ENCODE data around the gene MRPL33.
"Not testable (repeated sequence)": the region's sequence is repeated elsewhere in the genome, so short reads cannot be mapped to it uniquely, and the experiment has no call there.

The MRPL33 gene

DNA sequence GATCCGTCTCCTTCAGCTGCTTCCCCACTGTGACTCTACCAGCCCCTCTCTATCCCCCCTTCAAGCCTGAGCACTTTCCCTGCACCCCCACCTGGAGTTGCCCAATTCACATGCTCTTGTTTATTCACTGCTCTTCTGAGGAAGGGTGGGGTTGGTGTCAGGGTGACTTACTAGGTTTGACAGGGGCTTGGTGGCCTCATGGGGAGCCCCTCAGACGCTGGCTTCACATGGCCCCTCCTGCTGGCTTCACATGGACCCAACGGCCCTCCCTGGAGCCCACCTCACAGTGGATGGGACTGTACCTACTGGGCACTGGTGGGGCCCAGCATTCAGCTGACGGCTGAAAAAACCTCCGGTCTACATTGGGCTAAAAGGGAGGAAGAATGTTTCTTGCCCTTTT lies 16.7 kb upstream of the MRPL33 start:
- Mint-ChIP-seq H3K27ac (no peak overlapping the region), H3K9me3 (no peaks in the 10 kb centered on the region), H3K4me3 (no peak overlapping the region), H3K4me1 (peaks cover 5% of the 10 kb centered on the region), H3K36me3 (no peaks in the 10 kb centered on the region), H3K27me3 (peaks cover 31% of the 10 kb centered on the region)
- no peak for ATAC-seq

- no peak overlapping the region for H3K4me3 Mint-ChIP-seq
- peaks cover 5% of the 10 kb centered on the region for H3K4me1 Mint-ChIP-seq
- H3K36me3 Mint-ChIP-seq, result no peaks in the 10 kb centered on the region
- H3K27me3 Mint-ChIP-seq, result peaks cover 31% of the 10 kb centered on the region
- H3K27ac Mint-ChIP-seq, result no peak overlapping the region
- no peaks in the 10 kb centered on the region for H3K9me3 Mint-ChIP-seq
- no peak for ATAC-seq
Observed at GRCh38 chr2:27756091-27756490, 15.4 kb upstream of the MRPL33 start.

GRCh38 chr2:27756544-27757498 lies 14.7 kb upstream of the MRPL33 start:
- Mint-ChIP-seq H3K36me3 (no peaks in the 10 kb centered on the region), H3K4me1 (peaks cover 5% of the 10 kb centered on the region), H3K27me3 (peaks cover 28% of the 10 kb centered on the region), H3K4me3 (no peak overlapping the region), H3K9me3 (no peaks in the 10 kb centered on the region), H3K27ac (no peak overlapping the region)
- no peak for ATAC-seq

GRCh38 chr2:27762951-27763906 lies 8.3 kb upstream of the MRPL33 start:
- H3K36me3 Mint-ChIP-seq, result no peaks in the 10 kb centered on the region
- H3K9me3 Mint-ChIP-seq, result no peaks in the 10 kb centered on the region
- H3K4me3 Mint-ChIP-seq, result no peak overlapping the region
- peaks cover 28% of the 10 kb centered on the region for H3K27me3 Mint-ChIP-seq
- no peaks in the 10 kb centered on the region for H3K4me1 Mint-ChIP-seq
- no peak for ATAC-seq
- no peak overlapping the region for H3K27ac Mint-ChIP-seq

DNA sequence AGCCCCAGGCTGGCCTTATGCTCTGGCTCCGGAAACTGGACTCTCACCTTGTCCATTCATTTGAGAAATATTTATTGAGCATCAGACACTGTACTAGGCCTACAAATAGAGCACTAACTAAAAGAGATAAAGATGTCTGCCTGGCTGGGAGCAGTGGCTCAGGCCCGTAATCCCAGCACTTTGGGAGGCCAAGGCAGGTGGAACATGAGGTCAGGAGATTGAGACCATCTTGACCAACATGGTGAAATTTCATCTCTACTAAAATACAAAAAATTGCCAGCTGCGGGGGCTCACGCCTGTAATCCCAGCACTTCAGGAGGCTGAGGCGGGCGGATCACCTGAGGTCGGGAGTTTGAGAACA lies 7.6 kb upstream of the MRPL33 start:
- H3K27me3 Mint-ChIP-seq, result peaks cover 28% of the 10 kb centered on the region
- no peaks in the 10 kb centered on the region for H3K9me3 Mint-ChIP-seq
- H3K36me3 Mint-ChIP-seq, result no peaks in the 10 kb centered on the region
- H3K4me3 Mint-ChIP-seq, result no peak overlapping the region
- ATAC-seq, result no peak
- H3K4me1 Mint-ChIP-seq, result no peaks in the 10 kb centered on the region
- no peak overlapping the region for H3K27ac Mint-ChIP-seq

DNA sequence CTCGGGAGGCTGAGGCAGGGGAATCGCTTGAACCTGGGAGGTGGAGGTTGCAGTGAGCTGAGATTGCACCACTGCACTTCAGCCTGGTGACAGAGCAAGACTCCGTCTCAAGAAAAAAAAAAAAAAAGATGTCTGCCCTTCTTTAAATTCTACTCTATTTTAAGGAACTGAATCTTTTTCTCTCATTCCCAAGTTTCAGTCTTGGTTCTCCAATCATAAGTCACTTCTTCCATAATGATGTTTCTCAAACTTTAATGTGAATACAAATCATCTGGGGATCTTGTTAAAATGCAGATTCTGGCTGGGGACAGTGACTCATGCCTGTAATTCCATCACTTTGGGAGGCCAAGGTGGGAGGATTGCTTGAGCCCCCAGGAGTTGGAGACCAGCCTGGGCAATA lies 7.0 kb upstream of the MRPL33 start:
- not testable (repeated sequence) for H3K27ac Mint-ChIP-seq, H3K9me3 Mint-ChIP-seq, H3K4me3 Mint-ChIP-seq, ATAC-seq, H3K36me3 Mint-ChIP-seq, H3K4me1 Mint-ChIP-seq
- peaks cover 28% of the 10 kb centered on the region for H3K27me3 Mint-ChIP-seq

DNA sequence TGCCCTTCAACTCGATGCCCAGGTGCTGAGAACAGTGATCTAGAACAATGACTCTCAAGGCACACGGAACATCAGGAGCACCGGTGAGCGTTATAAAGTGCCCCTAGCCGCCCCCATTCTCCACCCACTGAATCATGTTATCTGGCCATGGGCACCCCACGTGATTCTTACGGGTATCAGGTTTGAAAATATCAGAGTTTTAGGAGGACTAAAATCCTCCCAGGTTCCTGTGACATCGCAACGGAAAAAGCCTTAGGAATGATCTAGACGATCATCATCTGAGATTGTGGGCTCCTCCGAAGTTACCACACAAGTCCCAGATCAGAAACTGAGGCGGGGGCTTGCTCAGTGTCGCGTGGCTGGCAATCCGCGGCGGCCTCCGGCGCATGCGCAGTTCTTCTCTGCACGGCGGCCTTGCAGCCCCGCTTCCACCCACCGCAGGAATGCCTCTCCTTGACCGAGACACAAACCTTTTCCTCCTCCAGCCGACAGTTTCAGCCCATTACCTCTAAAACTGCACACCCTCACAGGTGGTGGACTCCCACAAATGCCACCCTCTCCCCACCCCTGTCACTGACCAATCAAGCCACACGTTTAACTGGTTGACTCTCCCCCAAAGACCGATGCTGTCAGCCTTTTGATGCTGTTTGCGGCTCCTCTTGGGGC lies 5.8 kb upstream of the MRPL33 start:
- Mint-ChIP-seq H3K27me3 (peaks cover 28% of the 10 kb centered on the region), H3K36me3 (no peaks in the 10 kb centered on the region), H3K4me1 (no peaks in the 10 kb centered on the region), H3K9me3 (no peaks in the 10 kb centered on the region), H3K27ac (no peak overlapping the region), H3K4me3 (peak overlapping the region; percentile 24)
- ATAC-seq, result no peak

GRCh38 chr2:27766287-27766661 lies 5.2 kb upstream of the MRPL33 start:
- H3K27me3 Mint-ChIP-seq, result peaks cover 28% of the 10 kb centered on the region
- H3K4me1 Mint-ChIP-seq, result peaks cover 5% of the 10 kb centered on the region
- no peak for ATAC-seq
- no peaks in the 10 kb centered on the region for H3K36me3 Mint-ChIP-seq
- H3K27ac Mint-ChIP-seq, result no peak overlapping the region
- peak overlapping the region; percentile 24 for H3K4me3 Mint-ChIP-seq
- no peaks in the 10 kb centered on the region for H3K9me3 Mint-ChIP-seq

- no peaks in the 10 kb centered on the region for H3K9me3 Mint-ChIP-seq
- peaks cover 16% of the 10 kb centered on the region for H3K36me3 Mint-ChIP-seq
- H3K4me3 Mint-ChIP-seq, result peak overlapping the region; percentile 96
- H3K27ac Mint-ChIP-seq, result peak overlapping the region; percentile 95
- ATAC-seq, result peak; percentile 24
- H3K4me1 Mint-ChIP-seq, result peaks cover 36% of the 10 kb centered on the region
- peaks cover 4% of the 10 kb centered on the region for H3K27me3 Mint-ChIP-seq
Observed at GRCh38 chr2:27771202-27771547, 344 bp upstream of the MRPL33 start.

DNA sequence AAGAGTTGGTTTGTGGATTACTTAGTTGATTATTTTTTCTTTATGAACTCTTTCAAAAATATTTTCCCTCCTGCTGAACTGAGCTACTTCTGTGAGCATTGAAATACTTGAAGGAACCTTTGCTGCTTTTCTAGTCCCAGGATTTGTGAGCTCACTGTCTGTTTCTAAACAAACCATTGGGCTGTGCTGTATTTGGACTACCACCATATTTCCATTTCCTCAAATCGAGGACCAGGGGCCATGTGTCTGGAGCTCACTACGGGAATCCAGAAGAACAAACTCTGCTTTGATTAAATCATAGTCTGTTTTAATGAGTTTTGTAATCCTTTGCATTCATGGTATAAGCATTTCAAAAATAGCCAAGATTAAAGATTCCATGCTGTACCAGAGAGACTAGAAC lies 1.3 kb downstream of the MRPL33 start:
- peak overlapping the region; percentile 50 for H3K4me3 Mint-ChIP-seq
- no peaks in the 10 kb centered on the region for H3K9me3 Mint-ChIP-seq
- no peak overlapping the region for H3K27ac Mint-ChIP-seq
- no peaks in the 10 kb centered on the region for H3K27me3 Mint-ChIP-seq
- peaks cover 22% of the 10 kb centered on the region for H3K36me3 Mint-ChIP-seq
- no peak for ATAC-seq
- peaks cover 37% of the 10 kb centered on the region for H3K4me1 Mint-ChIP-seq

DNA sequence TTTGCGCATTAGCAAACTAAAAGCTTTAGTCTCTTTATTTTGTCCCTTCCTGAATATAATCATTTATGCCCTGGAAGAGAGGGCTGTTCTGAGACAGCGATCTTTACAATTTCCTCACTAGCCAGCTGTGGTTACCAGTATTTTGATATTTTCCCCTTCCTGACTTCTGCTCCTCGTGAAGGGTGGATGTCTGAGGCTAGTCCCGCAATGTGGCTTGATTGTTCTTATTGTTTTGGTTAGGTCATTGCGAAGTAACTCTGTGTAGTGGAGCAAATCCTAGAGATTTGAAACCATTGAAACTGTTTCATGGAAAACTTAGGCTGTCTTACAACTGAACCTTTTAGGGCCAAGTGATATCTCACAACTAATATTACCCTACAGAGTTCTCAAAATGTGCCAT lies 2.4 kb downstream of the MRPL33 start:
- no peak for ATAC-seq
- Mint-ChIP-seq H3K4me3 (peak overlapping the region; percentile 26), H3K9me3 (no peaks in the 10 kb centered on the region), H3K27me3 (no peaks in the 10 kb centered on the region), H3K27ac (no peak overlapping the region), H3K36me3 (peaks cover 28% of the 10 kb centered on the region), H3K4me1 (peaks cover 43% of the 10 kb centered on the region)

GRCh38 chr2:27776097-27776496 lies 4.6 kb downstream of the MRPL33 start:
- H3K9me3 Mint-ChIP-seq, result no peaks in the 10 kb centered on the region
- peaks cover 40% of the 10 kb centered on the region for H3K4me1 Mint-ChIP-seq
- no peak overlapping the region for H3K4me3 Mint-ChIP-seq
- no peak for ATAC-seq
- no peaks in the 10 kb centered on the region for H3K27me3 Mint-ChIP-seq
- no peak overlapping the region for H3K27ac Mint-ChIP-seq
- peaks cover 43% of the 10 kb centered on the region for H3K36me3 Mint-ChIP-seq

DNA sequence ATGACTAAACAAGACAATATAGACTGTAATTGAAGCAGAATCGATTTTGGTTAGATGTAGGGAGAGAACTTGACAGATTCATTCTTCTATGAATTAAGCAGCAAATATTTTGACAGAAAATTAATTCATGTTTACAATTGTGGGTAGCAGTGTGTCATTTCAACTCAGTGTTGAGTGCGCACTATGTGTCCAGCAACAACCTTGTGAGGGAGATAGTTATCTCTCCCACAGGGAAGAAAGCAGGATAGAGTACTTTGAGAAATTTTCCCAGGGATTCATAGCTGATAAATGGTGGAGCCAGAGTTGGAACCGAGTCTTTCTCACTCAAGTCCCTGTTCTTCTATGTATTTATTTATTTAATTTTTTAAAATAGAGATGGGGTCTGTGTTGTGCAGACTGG lies 5.2 kb downstream of the MRPL33 start:
- H3K4me1 Mint-ChIP-seq, result peaks cover 38% of the 10 kb centered on the region
- no peak for ATAC-seq
- H3K36me3 Mint-ChIP-seq, result peaks cover 43% of the 10 kb centered on the region
- H3K27ac Mint-ChIP-seq, result no peak overlapping the region
- H3K4me3 Mint-ChIP-seq, result no peak overlapping the region
- H3K9me3 Mint-ChIP-seq, result no peaks in the 10 kb centered on the region
- no peaks in the 10 kb centered on the region for H3K27me3 Mint-ChIP-seq

- Mint-ChIP-seq H3K4me3 (no peak overlapping the region), H3K4me1 (peaks cover 19% of the 10 kb centered on the region), H3K27ac (no peak overlapping the region), H3K27me3 (no peaks in the 10 kb centered on the region), H3K36me3 (peaks cover 44% of the 10 kb centered on the region), H3K9me3 (no peaks in the 10 kb centered on the region)
- no peak for ATAC-seq
Observed at GRCh38 chr2:27779417-27780055, 8.0 kb downstream of the MRPL33 start.

DNA sequence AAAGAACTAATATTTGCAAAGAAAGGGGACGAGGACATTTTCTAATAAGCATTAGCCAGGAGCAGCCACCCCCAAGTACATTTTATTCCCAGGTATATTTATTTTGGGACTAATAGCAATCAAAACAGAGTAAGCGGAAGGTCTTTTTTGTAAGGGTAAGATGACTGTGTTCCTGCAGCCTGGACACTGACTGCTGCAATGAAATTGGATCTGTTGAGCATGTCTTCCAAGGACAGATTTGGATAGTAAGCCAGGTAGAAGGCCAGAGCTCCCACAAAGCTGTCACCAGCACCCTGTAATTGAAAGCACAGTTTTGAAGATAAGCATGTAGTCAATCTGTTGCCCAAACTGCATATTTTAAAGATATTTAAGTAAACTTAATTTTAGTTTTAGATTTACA lies 10.0 kb downstream of the MRPL33 start:
- no peak for ATAC-seq

More for the DNA sequence above, 10.0 kb downstream of the MRPL33 start:
- peaks cover 7% of the 10 kb centered on the region for H3K4me1 Mint-ChIP-seq
- H3K4me3 Mint-ChIP-seq, result no peak overlapping the region
- no peaks in the 10 kb centered on the region for H3K9me3 Mint-ChIP-seq
- no peak overlapping the region for H3K27ac Mint-ChIP-seq
- H3K36me3 Mint-ChIP-seq, result peaks cover 30% of the 10 kb centered on the region
- no peaks in the 10 kb centered on the region for H3K27me3 Mint-ChIP-seq
